ENCODE results near the gene HADH.
"Not testable (repeated sequence)": the region's sequence is repeated elsewhere in the genome, so short reads cannot be mapped to it uniquely, and the experiment has no call there.

Gene HADH

GRCh38 chr4:107989537-107990386 lies at the start of gene HADH:
Gene HADH (plus strand): TSS chr4:107989889. CDS start chr4:107989933, 44 bp downstream.
- peak; percentile 85 to 87 for DNase-seq

- DNase-seq = no peak
These were observed 43.9 kb upstream of the HADH start for GRCh38 chr4:107945809-107946208.

- DNase-seq = no peak
These were observed 38.7 kb upstream of the HADH start for GRCh38 chr4:107950746-107951540.

- no peak for DNase-seq
These were observed 38.1 kb upstream of the HADH start for GRCh38 chr4:107951551-107951950.

- no peak for DNase-seq
These were observed 33.7 kb upstream of the HADH start for GRCh38 chr4:107956011-107956410.

GRCh38 chr4:107966903-107967302 lies 22.8 kb upstream of the HADH start:
- no peak for DNase-seq

GRCh38 chr4:107967519-107967918 lies 22.2 kb upstream of the HADH start:
- not testable (repeated sequence) for DNase-seq

GRCh38 chr4:107967921-107968320 lies 21.8 kb upstream of the HADH start:
- DNase-seq = not testable (repeated sequence)

- no peak for DNase-seq
These were observed 19.5 kb upstream of the HADH start for GRCh38 chr4:107970063-107970798.

GRCh38 chr4:107972605-107973004 lies 17.1 kb upstream of the HADH start:
- DNase-seq = no peak

- DNase-seq = no peak
These were observed 15.2 kb upstream of the HADH start for GRCh38 chr4:107974523-107974922.

- no peak for DNase-seq
These were observed 12.2 kb upstream of the HADH start for GRCh38 chr4:107977482-107977881.

- no peak for DNase-seq
These were observed 11.6 kb upstream of the HADH start for GRCh38 chr4:107977966-107978705.

GRCh38 chr4:107978716-107979451 lies 10.8 kb upstream of the HADH start:
- no peak for DNase-seq

GRCh38 chr4:107987916-107988762 lies 1.6 kb upstream of the HADH start:
- DNase-seq = no peak

- no peak for DNase-seq
These were observed 990 bp upstream of the HADH start for GRCh38 chr4:107988763-107989035.

- DNase-seq = no peak
These were observed 540 bp upstream of the HADH start for GRCh38 chr4:107989162-107989536.

- DNase-seq = no peak
These were observed 2.4 kb downstream of the HADH start for GRCh38 chr4:107991945-107992630.

GRCh38 chr4:107993969-107994368 lies 4.3 kb downstream of the HADH start:
- no peak for DNase-seq

- DNase-seq = no peak
These were observed 5.2 kb downstream of the HADH start for GRCh38 chr4:107994894-107995293.

Data from NCI-H1930 (cell line).